Cardiac muscle cell (in vitro differentiated cells and primary cell): ENCODE measurements around the gene WHRN. TPM values are rescaled to one million over a fixed set of nuclear protein-coding genes. Genes with fewer than 3 reads are reported as not detected.

ENCODE experiments used
- DNase-seq, 2 donors: peaks; one replicate each; pipeline versions ENCODE4 v3.0.0 to v3.0.0-alpha.2; 2010 to 2017; ENCODE audit warnings: low read depth in 1 of 2, low spot score in 1 of 2
- H3K27ac ChIP-seq: fragments of 200-600 bp; sonication (generic); 2 replicates; pipeline ENCODE4 v1.5.1; 2016
- H3K27me3 ChIP-seq: fragments of 200-600 bp; sonication (generic); 2 replicates; pipeline ENCODE4 v1.6.0; 2016; ENCODE audit warnings: control low read depth
- H3K36me3 ChIP-seq: fragments of 200-600 bp; sonication (generic); 2 replicates; pipeline ENCODE4 v1.5.1; 2016; ENCODE audit warnings: control low read depth
- H3K4me1 ChIP-seq: fragments of 200-600 bp; sonication (generic); 2 replicates; pipeline ENCODE4 v1.8.1; 2017; ENCODE audit warnings: low read depth, mild to moderate bottlenecking, mixed run types
- H3K4me3 ChIP-seq: fragments of 200-600 bp; sonication (generic); 2 replicates; pipeline ENCODE4 v1.5.1; 2016; ENCODE audit warnings: mild to moderate bottlenecking
- H3K9me3 ChIP-seq: fragments of 200-600 bp; sonication (generic); 2 replicates; pipeline ENCODE4 v1.5.1; 2017; ENCODE audit warnings: low read depth, mild to moderate bottlenecking, control low read depth
- CTCF ChIP-seq: IDR thresholded peaks from 2 replicates; pipeline ENCODE4 v1.5.1; 2012; ENCODE audit warnings: low read depth, mild to moderate bottlenecking, low read length
- polyA plus RNA-seq: library from polyadenylated mRNA; unstranded; fragments of >200 nt; fragmentation: Nextera tagmentation; extraction: Ambion mirVana; gene quantifications from 2 replicates; pipeline ENCODE4 v1.2.1, GENCODE V29; 2016
- total RNA-seq: library from RNA; depleted of rRNA; stranded (reverse); fragments of >200 nt; gene quantifications from 2 replicates; pipeline ENCODE4 v1.2.3, GENCODE V29; 2016

The WHRN gene
- total and polyA plus RNA-seq, 2 experiments from 2014 or later = 10.8 to 12.5 TPM

- Histone ChIP-seq H3K36me3 (peaks cover 50% of the 10 kb centered on the region), H3K27ac (no peak overlapping the region), H3K27me3 (no peaks in the 10 kb centered on the region), H3K4me3 (no peak overlapping the region), H3K4me1 (no peaks in the 10 kb centered on the region), H3K9me3 (no peaks in the 10 kb centered on the region)
- DNase-seq = no peak
- no peak for TF ChIP-seq CTCF
Measured at GRCh38 chr9:114361542-114361941, 143.7 kb downstream of the WHRN start.

GRCh38 chr9:114359801-114360200 lies 145.5 kb downstream of the WHRN start:
- peaks cover 54% of the 10 kb centered on the region for H3K36me3 ChIP-seq

GRCh38 chr9:114357911-114358328 lies 147.4 kb downstream of the WHRN start:
- no peak for TF ChIP-seq CTCF
- no peaks in the 10 kb centered on the region for H3K27me3 ChIP-seq
- no peak for DNase-seq
- no peaks in the 10 kb centered on the region for H3K9me3 ChIP-seq
- H3K4me1 ChIP-seq = no peaks in the 10 kb centered on the region
- peaks cover 53% of the 10 kb centered on the region for H3K36me3 ChIP-seq
- no peak overlapping the region for H3K4me3 ChIP-seq
- H3K27ac ChIP-seq = no peak overlapping the region

More at GRCh38 chr9:114359801-114360200, 145.5 kb downstream of the WHRN start:
- Histone ChIP-seq H3K27ac (no peak overlapping the region), H3K4me3 (no peak overlapping the region), H3K27me3 (no peaks in the 10 kb centered on the region), H3K4me1 (no peaks in the 10 kb centered on the region), H3K9me3 (no peaks in the 10 kb centered on the region)
- no peak for TF ChIP-seq CTCF
- no peak for DNase-seq

- Histone ChIP-seq H3K4me1 (no peaks in the 10 kb centered on the region), H3K36me3 (peaks cover 50% of the 10 kb centered on the region), H3K27me3 (no peaks in the 10 kb centered on the region)
Measured at GRCh38 chr9:114357360-114357759, 147.9 kb downstream of the WHRN start.

GRCh38 chr9:114356792-114357191 lies 148.5 kb downstream of the WHRN start:
- Histone ChIP-seq H3K36me3 (peaks cover 49% of the 10 kb centered on the region), H3K27ac (no peak overlapping the region), H3K9me3 (no peaks in the 10 kb centered on the region), H3K4me1 (no peaks in the 10 kb centered on the region), H3K27me3 (no peaks in the 10 kb centered on the region), H3K4me3 (no peak overlapping the region)
- no peak for DNase-seq
- TF ChIP-seq CTCF = no peak

More at GRCh38 chr9:114357360-114357759, 147.9 kb downstream of the WHRN start:
- no peak overlapping the region for H3K4me3 ChIP-seq
- DNase-seq = no peak
- no peak for TF ChIP-seq CTCF
- H3K27ac ChIP-seq = no peak overlapping the region
- no peaks in the 10 kb centered on the region for H3K9me3 ChIP-seq

GRCh38 chr9:114355821-114356220 lies 149.5 kb downstream of the WHRN start:
- no peak for TF ChIP-seq CTCF
- Histone ChIP-seq H3K36me3 (peaks cover 43% of the 10 kb centered on the region), H3K27ac (no peak overlapping the region), H3K27me3 (no peaks in the 10 kb centered on the region), H3K4me1 (no peaks in the 10 kb centered on the region), H3K4me3 (no peak overlapping the region), H3K9me3 (no peaks in the 10 kb centered on the region)
- DNase-seq = no peak
